Neutrophil (primary cell): ENCODE results near the gene STRN4.
"Not testable (repeated sequence)": the region's sequence is repeated elsewhere in the genome, so short reads cannot be mapped to it uniquely, and the experiment has no call there.

Experiments
- H3K27ac ChIP-seq: fragments of 200-600 bp; sonication (generic); 2 replicates; pipeline ENCODE4 v1.5.1; 2016; ENCODE audit warnings: mild to moderate bottlenecking, moderate library complexity
- H3K27me3 ChIP-seq: fragments of 200-600 bp; sonication (generic); 2 replicates; pipeline ENCODE4 v1.6.0; 2016; ENCODE audit warnings: mild to moderate bottlenecking
- H3K36me3 ChIP-seq: fragments of 200-600 bp; sonication (generic); 2 replicates; pipeline ENCODE4 v1.5.1; 2017
- H3K4me1 ChIP-seq, 2 experiments: fragments of 200-600 bp in 1 of 2; sonication (generic) in 1 of 2; 1 replicate in 1 of 2; 2 replicates in 1 of 2; pipeline versions ENCODE4 v1.5.1 to v1.6.1; 2013 to 2016; ENCODE audit warnings: low read depth in 1 of 2, low read length in 1 of 2, mild to moderate bottlenecking in 1 of 2, moderate library complexity in 1 of 2; ENCODE audit not compliant: control insufficient read depth in 1 of 2, insufficient read depth in 1 of 2
- H3K4me3 ChIP-seq, 2 experiments: fragments of 200-600 bp in 1 of 2; sonication (generic) in 1 of 2; 1 replicate in 1 of 2; 2 replicates in 1 of 2; pipeline ENCODE4 v1.5.1; 2013 to 2016; ENCODE audit warnings: low read depth in 1 of 2, low read length in 1 of 2, mild to moderate bottlenecking in 1 of 2, moderate library complexity in 1 of 2
- H3K9me3 ChIP-seq: fragments of 200-600 bp; sonication (generic); 2 replicates; pipeline ENCODE4 v1.5.1; 2016
- TF ChIP-seq, protein P1 (sequence below): fragments of 200-600 bp; sonication (generic); IDR thresholded peaks from 2 replicates; pipeline ENCODE4 v1.5.1; 2016; ENCODE audit warnings: antibody characterized with exemption

STRN4 gene

GRCh38 chr19:46784262-46785053 lies 38.2 kb upstream of the STRN4 start:
- H3K4me3 ChIP-seq, result peak overlapping the region; percentile 22 to 43
- TF ChIP-seq, protein P1, sequence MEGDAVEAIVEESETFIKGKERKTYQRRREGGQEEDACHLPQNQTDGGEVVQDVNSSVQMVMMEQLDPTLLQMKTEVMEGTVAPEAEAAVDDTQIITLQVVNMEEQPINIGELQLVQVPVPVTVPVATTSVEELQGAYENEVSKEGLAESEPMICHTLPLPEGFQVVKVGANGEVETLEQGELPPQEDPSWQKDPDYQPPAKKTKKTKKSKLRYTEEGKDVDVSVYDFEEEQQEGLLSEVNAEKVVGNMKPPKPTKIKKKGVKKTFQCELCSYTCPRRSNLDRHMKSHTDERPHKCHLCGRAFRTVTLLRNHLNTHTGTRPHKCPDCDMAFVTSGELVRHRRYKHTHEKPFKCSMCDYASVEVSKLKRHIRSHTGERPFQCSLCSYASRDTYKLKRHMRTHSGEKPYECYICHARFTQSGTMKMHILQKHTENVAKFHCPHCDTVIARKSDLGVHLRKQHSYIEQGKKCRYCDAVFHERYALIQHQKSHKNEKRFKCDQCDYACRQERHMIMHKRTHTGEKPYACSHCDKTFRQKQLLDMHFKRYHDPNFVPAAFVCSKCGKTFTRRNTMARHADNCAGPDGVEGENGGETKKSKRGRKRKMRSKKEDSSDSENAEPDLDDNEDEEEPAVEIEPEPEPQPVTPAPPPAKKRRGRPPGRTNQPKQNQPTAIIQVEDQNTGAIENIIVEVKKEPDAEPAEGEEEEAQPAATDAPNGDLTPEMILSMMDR, result no peak
- H3K36me3 ChIP-seq, result no peaks in the 10 kb centered on the region
- H3K27me3 ChIP-seq, result peaks cover 4% of the 10 kb centered on the region
- H3K27ac ChIP-seq, result peak overlapping the region; percentile 80
- H3K9me3 ChIP-seq, result no peaks in the 10 kb centered on the region
- peaks cover 47 to 50% of the 10 kb centered on the region in 2 experiments for H3K4me1 ChIP-seq

DNA sequence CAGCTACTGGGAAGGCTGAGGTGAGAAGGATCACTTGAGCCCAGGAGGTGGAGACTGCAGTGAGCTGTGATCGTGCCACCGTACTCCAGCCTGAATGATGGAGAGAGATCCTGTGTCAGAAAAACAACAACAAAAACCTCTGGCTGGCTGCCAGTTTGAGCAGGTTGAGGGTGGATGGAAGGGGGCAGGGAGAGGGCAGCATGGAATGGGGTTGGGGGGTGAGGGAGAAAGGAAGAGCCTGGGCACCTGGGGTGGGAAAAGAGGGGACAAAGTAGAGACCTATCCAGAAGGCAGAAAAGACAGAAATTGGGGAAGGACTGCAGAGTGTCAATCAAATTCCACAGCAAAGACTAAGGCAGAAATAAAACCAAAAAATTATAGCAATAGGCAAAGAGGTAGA lies 37.4 kb upstream of the STRN4 start:
- TF ChIP-seq, protein P1, result no peak
- peaks cover 4% of the 10 kb centered on the region for H3K27me3 ChIP-seq
- peaks cover 48 to 52% of the 10 kb centered on the region in 2 experiments for H3K4me1 ChIP-seq
- H3K9me3 ChIP-seq, result no peaks in the 10 kb centered on the region
- no peak overlapping the region for H3K4me3 ChIP-seq
- peak overlapping the region; percentile 80 for H3K27ac ChIP-seq
- no peaks in the 10 kb centered on the region for H3K36me3 ChIP-seq

GRCh38 chr19:46782355-46783019 lies 36.2 kb upstream of the STRN4 start:
- TF ChIP-seq, protein P1, result no peak
- H3K27ac ChIP-seq, result no peak overlapping the region

DNA sequence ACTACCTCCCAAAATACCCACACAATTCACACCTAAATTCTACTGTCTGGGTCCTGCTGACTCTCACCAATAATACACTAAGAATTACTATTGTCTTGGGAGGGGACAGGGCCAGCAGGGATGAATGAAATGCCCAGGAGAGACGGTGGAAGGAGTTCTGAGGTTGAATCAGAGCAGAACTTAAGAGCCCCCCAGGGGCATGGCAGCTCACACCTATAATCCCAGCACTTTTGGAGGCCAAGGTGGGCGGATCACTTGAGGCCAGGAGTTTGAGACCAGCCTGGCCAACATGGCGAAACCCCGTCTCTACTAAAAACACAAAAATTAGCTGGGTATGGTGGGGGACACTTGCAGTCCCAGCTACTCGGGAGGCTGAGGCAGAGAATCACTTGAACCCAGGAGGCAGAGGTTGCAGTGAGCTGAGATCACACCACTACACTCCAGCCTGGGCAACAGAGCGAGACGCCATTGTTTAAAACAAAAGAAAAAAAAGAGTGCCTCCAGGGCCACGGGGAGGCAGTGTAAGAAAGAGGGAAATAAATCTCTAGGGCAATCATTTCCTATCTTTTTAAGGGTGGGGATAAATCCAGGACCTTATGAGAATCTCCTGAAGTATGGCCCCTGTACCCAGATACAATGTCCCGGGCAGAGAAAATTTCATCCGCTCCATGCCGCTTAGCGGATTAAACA lies 31.9 kb upstream of the STRN4 start:
- Histone ChIP-seq H3K4me1 (peaks cover 5 to 11% of the 10 kb centered on the region in 2 experiments), H3K36me3 (peaks cover 17% of the 10 kb centered on the region), H3K27ac (peak overlapping the region; percentile 13)
- H3K4me3 ChIP-seq, H3K9me3 ChIP-seq, H3K27me3 ChIP-seq: not testable (repeated sequence)

More at GRCh38 chr19:46782355-46783019, 36.2 kb upstream of the STRN4 start:
- peaks cover 42 to 48% of the 10 kb centered on the region in 2 experiments for H3K4me1 ChIP-seq
- no peaks in the 10 kb centered on the region for H3K27me3 ChIP-seq
- no peaks in the 10 kb centered on the region for H3K9me3 ChIP-seq
- no peak overlapping the region for H3K4me3 ChIP-seq
- no peaks in the 10 kb centered on the region for H3K36me3 ChIP-seq

DNA sequence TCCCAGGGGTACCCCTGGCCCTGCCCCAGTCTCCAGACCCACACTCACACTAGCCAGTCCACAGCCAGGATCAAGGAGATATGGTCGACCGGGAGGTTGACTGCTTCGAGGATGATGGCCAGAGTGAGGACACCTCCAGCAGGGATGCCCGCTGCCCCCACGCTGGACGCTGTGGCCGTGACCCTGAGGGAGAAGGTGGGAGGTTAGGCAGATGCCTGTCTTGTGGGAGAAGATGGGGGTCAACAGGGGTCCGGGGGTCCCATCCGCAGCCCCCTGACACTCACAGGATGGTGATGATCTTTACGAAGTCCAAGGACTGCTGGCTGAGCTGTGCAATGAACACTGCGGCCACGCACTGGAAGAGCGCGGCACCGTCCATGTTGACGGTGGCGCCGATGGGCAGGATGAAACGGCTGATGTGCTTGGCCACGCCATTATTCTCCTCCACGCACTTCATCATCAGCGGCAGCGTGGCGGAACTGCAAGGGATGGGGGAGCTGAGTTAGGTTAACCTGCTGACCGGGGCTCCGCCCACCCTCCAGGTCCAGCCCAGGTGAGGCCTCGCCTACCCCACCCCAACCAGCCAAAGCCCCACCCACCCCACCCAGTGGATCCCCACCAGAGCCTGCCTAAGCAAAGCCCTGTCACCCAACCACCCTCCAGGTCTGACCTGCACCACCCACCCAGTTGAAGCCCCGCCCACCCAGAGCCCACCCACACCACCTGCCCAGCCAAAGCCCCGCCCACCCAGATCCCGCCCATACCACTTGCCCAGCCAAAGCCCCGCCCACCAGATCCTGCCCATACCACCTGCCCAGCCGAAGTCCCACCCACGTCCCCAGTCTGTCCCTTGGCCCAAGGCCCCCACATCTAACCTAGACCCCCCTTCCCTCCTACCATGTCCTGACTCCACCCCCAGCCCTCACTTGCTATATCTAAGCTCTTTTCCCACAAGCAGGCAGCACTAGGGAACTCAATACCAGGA lies 31.0 kb upstream of the STRN4 start:
- Histone ChIP-seq H3K9me3 (no peaks in the 10 kb centered on the region), H3K36me3 (peaks cover 17% of the 10 kb centered on the region), H3K27me3 (no peaks in the 10 kb centered on the region), H3K27ac (no peak overlapping the region), H3K4me3 (no peak overlapping the region), H3K4me1 (peaks cover 5 to 11% of the 10 kb centered on the region in 2 experiments)
- TF ChIP-seq, protein P1, result no peak
